Measurements from ENCODE around the gene STING1. TPM values are rescaled to one million over a fixed set of nuclear protein-coding genes. Genes with fewer than 3 reads are reported as not detected.
"Not testable (repeated sequence)": the region's sequence is repeated elsewhere in the genome, so short reads cannot be mapped to it uniquely, and the experiment has no call there.

STING1 gene
- total and polyA plus RNA-seq, 2 of the 13 experiments (the other 11 are each of a cell fraction or from before 2014, with no cell fraction given) = 1.3 to 4.4 TPM

DNA sequence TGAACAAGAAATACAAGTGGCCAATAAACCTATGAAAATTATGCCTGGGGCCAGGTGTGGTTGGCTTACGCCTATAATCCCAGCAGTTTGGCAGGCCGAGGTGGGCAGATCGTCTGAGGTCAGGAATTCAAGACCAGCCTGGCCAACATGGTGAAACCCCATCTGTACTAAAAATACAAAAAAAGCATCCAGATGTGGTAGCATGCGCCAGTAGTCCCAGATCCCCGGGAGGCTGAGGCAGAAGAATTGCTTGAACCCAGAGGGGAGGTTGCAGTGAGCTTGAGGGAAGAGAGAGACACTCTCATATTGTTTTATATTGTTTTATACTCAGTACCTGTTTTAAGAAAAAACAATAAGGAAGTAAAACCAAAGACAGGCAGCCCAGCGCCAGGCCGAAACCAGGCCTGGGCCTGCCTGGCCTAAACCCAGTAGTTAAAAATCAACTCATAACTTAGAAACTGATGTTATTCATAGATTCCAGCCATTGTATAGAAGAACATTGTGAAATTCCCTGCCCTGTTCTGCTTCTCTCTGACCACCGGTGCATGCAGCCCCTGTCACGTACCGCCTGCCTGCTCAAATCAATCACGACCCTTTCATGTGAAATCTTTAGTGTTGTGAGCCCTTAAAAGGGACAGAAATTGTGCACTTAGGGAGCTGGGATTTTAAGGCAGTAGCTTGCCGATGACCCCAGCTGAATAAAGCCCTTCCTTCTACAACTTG lies 43.2 kb upstream of the STING1 start (continued):
- TF ChIP-seq, protein P1, sequence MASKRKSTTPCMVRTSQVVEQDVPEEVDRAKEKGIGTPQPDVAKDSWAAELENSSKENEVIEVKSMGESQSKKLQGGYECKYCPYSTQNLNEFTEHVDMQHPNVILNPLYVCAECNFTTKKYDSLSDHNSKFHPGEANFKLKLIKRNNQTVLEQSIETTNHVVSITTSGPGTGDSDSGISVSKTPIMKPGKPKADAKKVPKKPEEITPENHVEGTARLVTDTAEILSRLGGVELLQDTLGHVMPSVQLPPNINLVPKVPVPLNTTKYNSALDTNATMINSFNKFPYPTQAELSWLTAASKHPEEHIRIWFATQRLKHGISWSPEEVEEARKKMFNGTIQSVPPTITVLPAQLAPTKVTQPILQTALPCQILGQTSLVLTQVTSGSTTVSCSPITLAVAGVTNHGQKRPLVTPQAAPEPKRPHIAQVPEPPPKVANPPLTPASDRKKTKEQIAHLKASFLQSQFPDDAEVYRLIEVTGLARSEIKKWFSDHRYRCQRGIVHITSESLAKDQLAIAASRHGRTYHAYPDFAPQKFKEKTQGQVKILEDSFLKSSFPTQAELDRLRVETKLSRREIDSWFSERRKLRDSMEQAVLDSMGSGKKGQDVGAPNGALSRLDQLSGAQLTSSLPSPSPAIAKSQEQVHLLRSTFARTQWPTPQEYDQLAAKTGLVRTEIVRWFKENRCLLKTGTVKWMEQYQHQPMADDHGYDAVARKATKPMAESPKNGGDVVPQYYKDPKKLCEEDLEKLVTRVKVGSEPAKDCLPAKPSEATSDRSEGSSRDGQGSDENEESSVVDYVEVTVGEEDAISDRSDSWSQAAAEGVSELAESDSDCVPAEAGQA (IDR thresholded peaks at IDR 0.05; ENCODE audit: low read depth) = 0 out of 2 replicates have a peak, but pooled peaks have one; percentile 19
- TF ChIP-seq, protein P1 (CRISPR knock-in tag; IDR thresholded peaks at IDR 0.05; ENCODE audit: borderline replicate concordance) = not testable (repeated sequence)
- TF ChIP-seq, protein P2, sequence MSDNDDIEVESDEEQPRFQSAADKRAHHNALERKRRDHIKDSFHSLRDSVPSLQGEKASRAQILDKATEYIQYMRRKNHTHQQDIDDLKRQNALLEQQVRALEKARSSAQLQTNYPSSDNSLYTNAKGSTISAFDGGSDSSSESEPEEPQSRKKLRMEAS (IDR thresholded peaks at IDR 0.05) = peak; percentile 1; the same call in 1 of the 2 replicates
- 0 out of 2 replicates have a peak, but pooled peaks have one; percentile 56 for TF ChIP-seq RFXANK (CRISPR knock-in tag; IDR thresholded peaks at IDR 0.05)
- TF ChIP-seq, protein P3, sequence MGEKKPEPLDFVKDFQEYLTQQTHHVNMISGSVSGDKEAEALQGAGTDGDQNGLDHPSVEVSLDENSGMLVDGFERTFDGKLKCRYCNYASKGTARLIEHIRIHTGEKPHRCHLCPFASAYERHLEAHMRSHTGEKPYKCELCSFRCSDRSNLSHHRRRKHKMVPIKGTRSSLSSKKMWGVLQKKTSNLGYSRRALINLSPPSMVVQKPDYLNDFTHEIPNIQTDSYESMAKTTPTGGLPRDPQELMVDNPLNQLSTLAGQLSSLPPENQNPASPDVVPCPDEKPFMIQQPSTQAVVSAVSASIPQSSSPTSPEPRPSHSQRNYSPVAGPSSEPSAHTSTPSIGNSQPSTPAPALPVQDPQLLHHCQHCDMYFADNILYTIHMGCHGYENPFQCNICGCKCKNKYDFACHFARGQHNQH (CRISPR knock-in tag; IDR thresholded peaks at IDR 0.05) = peak; percentile 15; the same call in 1 of the 2 replicates
- TF ChIP-seq ZNF501 (CRISPR knock-in tag; IDR thresholded peaks at IDR 0.05) = peak; percentile 9; the same call in 1 of the 2 replicates
- TF ChIP-seq POLR2A (IDR thresholded peaks at IDR 0.05; ENCODE audit: insufficient read depth in 1 of 2, low read depth in 2 of 2, low read length in 2 of 2) = 0 out of 4 replicates have a peak, but pooled peaks of 1 of the 2 experiments have one; percentile 42
- peak; percentile 79 for TF ChIP-seq ZFY (CRISPR knock-in tag; IDR thresholded peaks at IDR 0.05)
- TF ChIP-seq, protein P4, sequence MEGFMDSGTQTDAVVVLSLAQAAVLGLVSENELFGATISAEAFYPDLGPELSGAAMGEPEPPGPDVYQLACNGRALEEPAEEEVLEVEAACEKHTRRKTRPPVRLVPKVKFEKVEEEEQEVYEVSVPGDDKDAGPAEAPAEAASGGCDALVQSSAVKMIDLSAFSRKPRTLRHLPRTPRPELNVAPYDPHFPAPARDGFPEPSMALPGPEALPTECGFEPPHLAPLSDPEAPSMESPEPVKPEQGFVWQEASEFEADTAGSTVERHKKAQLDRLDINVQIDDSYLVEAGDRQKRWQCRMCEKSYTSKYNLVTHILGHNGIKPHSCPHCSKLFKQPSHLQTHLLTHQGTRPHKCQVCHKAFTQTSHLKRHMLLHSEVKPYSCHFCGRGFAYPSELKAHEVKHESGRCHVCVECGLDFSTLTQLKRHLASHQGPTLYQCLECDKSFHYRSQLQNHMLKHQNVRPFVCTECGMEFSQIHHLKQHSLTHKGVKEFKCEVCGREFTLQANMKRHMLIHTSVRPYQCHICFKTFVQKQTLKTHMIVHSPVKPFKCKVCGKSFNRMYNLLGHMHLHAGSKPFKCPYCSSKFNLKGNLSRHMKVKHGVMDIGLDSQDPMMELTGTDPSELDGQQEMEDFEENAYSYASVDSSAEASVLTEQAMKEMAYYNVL (CRISPR knock-in tag; IDR thresholded peaks at IDR 0.05; ENCODE audit: borderline replicate concordance) = 0 out of 2 replicates have a peak, but pooled peaks have one; percentile 14
- not testable (repeated sequence) for TF ChIP-seq NR2F6, SOX6 (IDR thresholded peaks at IDR 0.05)
- peak; percentile 47; the same call in 1 of the 2 replicates for TF ChIP-seq NR2F6 (CRISPR knock-in tag; IDR thresholded peaks at IDR 0.05)
- 0 out of 2 replicates have a peak, but pooled peaks have one; percentile 47 for TF ChIP-seq RCOR2 (CRISPR knock-in tag; IDR thresholded peaks at IDR 0.05)
- TF ChIP-seq SPEN (CRISPR knock-in tag; IDR thresholded peaks at IDR 0.05; ENCODE audit: low read depth) = peak; percentile 42; the same call in 1 of the 2 replicates
- TF ChIP-seq GATAD2A (CRISPR knock-in tag; IDR thresholded peaks at IDR 0.05) = peak; percentile 28
- peak; percentile 62 for TF ChIP-seq SOX6 (CRISPR knock-in tag; IDR thresholded peaks at IDR 0.05)
- 0 out of 2 replicates have a peak, but pooled peaks have one; percentile 23 for TF ChIP-seq SOX13 (IDR thresholded peaks at IDR 0.05)
- TF ChIP-seq SOX13 (CRISPR knock-in tag; conservative IDR thresholded peaks at IDR 0.05 in 1 of 2, IDR thresholded peaks at IDR 0.05 in 1 of 2) = peak in 1 of 2 experiments; percentile 16; a peak in 1 of 4 replicates
- TF ChIP-seq ELF3 (CRISPR knock-in tag; IDR thresholded peaks at IDR 0.05) = peak; percentile 15; the same call in 1 of the 2 replicates
- TF ChIP-seq DMAP1 (CRISPR knock-in tag; IDR thresholded peaks at IDR 0.05) = peak; percentile 8; the same call in 1 of the 2 replicates

All from HepG2 (cell line).